ENCODE results near the gene ME3.

Gene ME3

GRCh38 chr11:86672007-86672621, at the start of gene ME3:
Gene ME3 (minus strand): TSS chr11:86672616.
- peak; percentile 67 for DNase-seq

- no peak for DNase-seq
Measured at GRCh38 chr11:86722006-86722405, 49.6 kb upstream of the ME3 start.

- DNase-seq, result no peak
Measured at GRCh38 chr11:86720546-86720945, 48.1 kb upstream of the ME3 start.

GRCh38 chr11:86719781-86720463, 47.5 kb upstream of the ME3 start:
- DNase-seq, result no peak

GRCh38 chr11:86718999-86719398, 46.6 kb upstream of the ME3 start:
- no peak for DNase-seq

GRCh38 chr11:86718521-86718920, 46.1 kb upstream of the ME3 start:
- no peak for DNase-seq

- DNase-seq, result no peak
Measured at GRCh38 chr11:86717817-86718501, 45.5 kb upstream of the ME3 start.

- no peak for DNase-seq
Measured at GRCh38 chr11:86715611-86716010, 43.2 kb upstream of the ME3 start.

GRCh38 chr11:86713552-86713951, 41.1 kb upstream of the ME3 start:
- DNase-seq, result no peak

- DNase-seq, result no peak
Measured at GRCh38 chr11:86710936-86711335, 38.5 kb upstream of the ME3 start.

GRCh38 chr11:86708669-86709068, 36.3 kb upstream of the ME3 start:
- DNase-seq, result no peak

- DNase-seq, result no peak
Measured at GRCh38 chr11:86706338-86707131, 34.1 kb upstream of the ME3 start.

GRCh38 chr11:86704710-86705109, 32.3 kb upstream of the ME3 start:
- DNase-seq, result no peak

- DNase-seq, result peak; percentile 65
Measured at GRCh38 chr11:86703987-86704386, 31.6 kb upstream of the ME3 start.

- DNase-seq, result no peak
Measured at GRCh38 chr11:86702220-86702983, 30.0 kb upstream of the ME3 start.

GRCh38 chr11:86699040-86699791, 26.8 kb upstream of the ME3 start:
- DNase-seq, result no peak

GRCh38 chr11:86698639-86699038, 26.2 kb upstream of the ME3 start:
- DNase-seq, result no peak

- no peak for DNase-seq
Measured at GRCh38 chr11:86696451-86696850, 24.0 kb upstream of the ME3 start.

GRCh38 chr11:86696004-86696403, 23.6 kb upstream of the ME3 start:
- DNase-seq, result no peak

- DNase-seq, result no peak
Measured at GRCh38 chr11:86695373-86695772, 23.0 kb upstream of the ME3 start.

- DNase-seq, result no peak
Measured at GRCh38 chr11:86693518-86693917, 21.1 kb upstream of the ME3 start.

GRCh38 chr11:86692746-86693145, 20.3 kb upstream of the ME3 start:
- no peak for DNase-seq

Measured in MV-4-11 (cell line).